ENCODE data around the gene TARS3. TPM values are rescaled to one million over a fixed set of nuclear protein-coding genes. Genes with fewer than 3 reads are reported as not detected.

The TARS3 gene
- total RNA-seq, 1 experiment from 2014 or later, result 12.4 TPM

GRCh38 chr15:101652786-101653430 is 71.4 kb downstream of the TARS3 start:
- CTCF ChIA-PET, result no interaction called here
- peak; percentile 49 for ATAC-seq

GRCh38 chr15:101652098-101652785 is 72.0 kb downstream of the TARS3 start, which contains the start of gene TM2D3:
TSS of gene TM2D3 (minus strand) at chr15:101652381. CDS start at chr15:101652361, 20 bp downstream.
- peak; percentile 97 for ATAC-seq
- Histone ChIP-seq H3K27me3 (ENCODE audit: control insufficient read depth, insufficient read depth, low read length) (no peaks in the 10 kb centered on the region), H3K9me3 (ENCODE audit: control insufficient read depth, insufficient read depth, low read depth, low read length) (no peaks in the 10 kb centered on the region), H3K27ac (ENCODE audit: low read length) (peak within 1 kb of the TSS; percentile 89), H3K4me3 (ENCODE audit: low read depth in 2 of 2, low read length in 2 of 2) (peak within 1 kb of the TSS; percentile 70 to 84), H3K36me3 (ENCODE audit: control insufficient read depth, insufficient read depth, low read length) (peaks cover 14% of the 10 kb centered on the region), H3K4me1 (ENCODE audit: control insufficient read depth, insufficient read depth, low read length) (peaks cover 20% of the 10 kb centered on the region)
- intact Hi-C loops (cut with micrococcal nuclease; ENCODE audit: unreplicated experiment) (no loop called here), in situ Hi-C loops (cut with HindIII; ENCODE audit: low pct_unique_long_range_greater_than_20kb, low sequenced_read_pairs) (no loop called here)
- ChIA-PET POLR2A (no interaction called here), CTCF (no interaction called here)
- BruUV-seq (replicated peaks), result no TSS peak
- peak; percentile 87 for TF ChIP-seq POLR2AphosphoS5 (IDR thresholded peaks at IDR 0.05; ENCODE audit: low read depth, low read length)
- TF ChIP-seq CTCF (IDR thresholded peaks at IDR 0.05), result peak; percentile 84
- TF ChIP-seq, protein P1, sequence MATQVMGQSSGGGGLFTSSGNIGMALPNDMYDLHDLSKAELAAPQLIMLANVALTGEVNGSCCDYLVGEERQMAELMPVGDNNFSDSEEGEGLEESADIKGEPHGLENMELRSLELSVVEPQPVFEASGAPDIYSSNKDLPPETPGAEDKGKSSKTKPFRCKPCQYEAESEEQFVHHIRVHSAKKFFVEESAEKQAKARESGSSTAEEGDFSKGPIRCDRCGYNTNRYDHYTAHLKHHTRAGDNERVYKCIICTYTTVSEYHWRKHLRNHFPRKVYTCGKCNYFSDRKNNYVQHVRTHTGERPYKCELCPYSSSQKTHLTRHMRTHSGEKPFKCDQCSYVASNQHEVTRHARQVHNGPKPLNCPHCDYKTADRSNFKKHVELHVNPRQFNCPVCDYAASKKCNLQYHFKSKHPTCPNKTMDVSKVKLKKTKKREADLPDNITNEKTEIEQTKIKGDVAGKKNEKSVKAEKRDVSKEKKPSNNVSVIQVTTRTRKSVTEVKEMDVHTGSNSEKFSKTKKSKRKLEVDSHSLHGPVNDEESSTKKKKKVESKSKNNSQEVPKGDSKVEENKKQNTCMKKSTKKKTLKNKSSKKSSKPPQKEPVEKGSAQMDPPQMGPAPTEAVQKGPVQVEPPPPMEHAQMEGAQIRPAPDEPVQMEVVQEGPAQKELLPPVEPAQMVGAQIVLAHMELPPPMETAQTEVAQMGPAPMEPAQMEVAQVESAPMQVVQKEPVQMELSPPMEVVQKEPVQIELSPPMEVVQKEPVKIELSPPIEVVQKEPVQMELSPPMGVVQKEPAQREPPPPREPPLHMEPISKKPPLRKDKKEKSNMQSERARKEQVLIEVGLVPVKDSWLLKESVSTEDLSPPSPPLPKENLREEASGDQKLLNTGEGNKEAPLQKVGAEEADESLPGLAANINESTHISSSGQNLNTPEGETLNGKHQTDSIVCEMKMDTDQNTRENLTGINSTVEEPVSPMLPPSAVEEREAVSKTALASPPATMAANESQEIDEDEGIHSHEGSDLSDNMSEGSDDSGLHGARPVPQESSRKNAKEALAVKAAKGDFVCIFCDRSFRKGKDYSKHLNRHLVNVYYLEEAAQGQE (IDR thresholded peaks at IDR 0.05; ENCODE audit: insufficient read depth in 1 of 2, low read depth in 2 of 2, low read length in 1 of 2), result no peak
- TF ChIP-seq SIN3A (IDR thresholded peaks at IDR 0.05; ENCODE audit: borderline replicate concordance, insufficient read depth, low read depth, low read length), result peak; percentile 81; the same call in 1 of the 2 replicates
- peak; percentile 28; the same call in 1 of the 2 replicates for TF ChIP-seq TCF7L2 (IDR thresholded peaks at IDR 0.05; ENCODE audit: low read depth, low read length)
- DNase-seq (ENCODE audit: low read depth, low spot score), result peak; percentile 45

More at GRCh38 chr15:101652786-101653430, 71.4 kb downstream of the TARS3 start:
- TF ChIP-seq CTCF (IDR thresholded peaks at IDR 0.05) (no peak), POLR2AphosphoS5 (IDR thresholded peaks at IDR 0.05; ENCODE audit: low read depth, low read length) (no peak), TCF7L2 (IDR thresholded peaks at IDR 0.05; ENCODE audit: low read depth, low read length) (0 out of 2 replicates have a peak, but pooled peaks have one; percentile 4)
- TF ChIP-seq, protein P1 (IDR thresholded peaks at IDR 0.05; ENCODE audit: insufficient read depth in 1 of 2, low read depth in 2 of 2, low read length in 1 of 2), result no peak
- DNase-seq (ENCODE audit: low read depth, low spot score), result no peak
- intact Hi-C loops (cut with micrococcal nuclease; ENCODE audit: unreplicated experiment) (no loop called here), in situ Hi-C loops (cut with HindIII; ENCODE audit: low pct_unique_long_range_greater_than_20kb, low sequenced_read_pairs) (no loop called here)
- TSS peak; percentile 99 for BruUV-seq (replicated peaks)
- Histone ChIP-seq H3K27me3 (ENCODE audit: control insufficient read depth, insufficient read depth, low read length) (no peaks in the 10 kb centered on the region), H3K4me3 (ENCODE audit: low read depth in 2 of 2, low read length in 2 of 2) (peak overlapping the region; percentile 70 to 84), H3K9me3 (ENCODE audit: control insufficient read depth, insufficient read depth, low read depth, low read length) (no peaks in the 10 kb centered on the region), H3K36me3 (ENCODE audit: control insufficient read depth, insufficient read depth, low read length) (peaks cover 12% of the 10 kb centered on the region), H3K27ac (ENCODE audit: low read length) (peak overlapping the region; percentile 89), H3K4me1 (ENCODE audit: control insufficient read depth, insufficient read depth, low read length) (peaks cover 20% of the 10 kb centered on the region)
- POLR2A ChIA-PET, result no interaction called here

Data from Panc1 (cell line).